K562 (cell line): ENCODE data around the gene C10orf105. TPM values are rescaled to one million over a fixed set of nuclear protein-coding genes. Genes with fewer than 3 reads are reported as not detected.

ENCODE experiments used
- ATAC-seq: fragments of 200-7000 bp; cut with Tn5 transposase; 3 replicates; pipeline ENCODE4 v1.9.1; 2020; ENCODE audit warnings: moderate library complexity
- BruUV-seq: library from RNA; stranded (reverse); fragments of 400-500 nt; replicated peaks from 2 replicates; lab custom pipeline; 2021; lab: Mats Ljungman, UMichigan
- CTCF ChIA-PET: fragments of 300-600 bp; formaldehyde crosslinking; extraction: SDS; loops from one replicate; lab custom pipeline; 2021; ENCODE audit warnings: low intra/inter-chr PET ratio; lab: Yijun Ruan, JAX
- POLR2A ChIA-PET: fragments of 300-600, 350-650 bp; sonication (Branson Sonifier 250); formaldehyde crosslinking; extraction: SDS; loops from one replicate; lab custom pipeline; 2021; ENCODE audit warnings: antibody characterized with exemption, inconsistent platforms; lab: Yijun Ruan, JAX
- DNase-seq, 4 experiments: peaks; one replicate each; pipeline versions ENCODE4 v3.0.0 to v3.0.0-alpha.2; 2011 to 2018; ENCODE audit warnings: low spot score in 3 of 4, mixed read lengths in 3 of 4; ENCODE audit errors: extremely low read depth in 1 of 4
- FAIRE-seq: peaks from 2 replicates; lab custom pipeline; 2011; peaks lifted over from hg19 to GRCh38; lab: Jason Lieb, UNC
- H2AFZ ChIP-seq: 2 replicates; pipeline ENCODE4 v1.6.0; 2011; ENCODE audit warnings: low read depth, low read length, control low read depth, inconsistent platforms
- H3K27ac ChIP-seq: fragments of 200-600 bp; 3 replicates; pipeline ENCODE4 v1.8.0; 2011; ENCODE audit warnings: low read depth, mild to moderate bottlenecking, control low read depth, inconsistent platforms, low read length, moderate library complexity, mixed read lengths; ENCODE audit errors: extremely low read depth
- H3K27me3 ChIP-seq, 2 experiments: fragments of 300-600 bp in 1 of 2; 2 replicates in 1 of 2; 3 replicates in 1 of 2; pipeline versions ENCODE4 v1.6.0 to v1.8.0; 2011; ENCODE audit warnings: inconsistent platforms in 2 of 2, low read length in 2 of 2, mild to moderate bottlenecking in 1 of 2, mixed read lengths in 1 of 2, moderate library complexity in 1 of 2; ENCODE audit not compliant: control insufficient read depth in 2 of 2, insufficient read depth in 2 of 2
- H3K36me3 ChIP-seq: fragments of 300-600 bp; 3 replicates; pipeline ENCODE4 v1.8.0; 2011; ENCODE audit warnings: mild to moderate bottlenecking, low read length, inconsistent platforms; ENCODE audit not compliant: control insufficient read depth, insufficient read depth
- H3K4me1 ChIP-seq, 2 experiments: fragments of 200-600 bp in 1 of 2; replicated peaks in 1 of 2; 2 replicates in 1 of 2; 3 replicates in 1 of 2; pipeline versions ENCODE4 v1.5.1 to v1.8.0; 2011; ENCODE audit warnings: inconsistent platforms in 2 of 2, low read length in 2 of 2, mild to moderate bottlenecking in 1 of 2, mixed read lengths in 1 of 2, moderate library complexity in 1 of 2; ENCODE audit not compliant: control insufficient read depth in 2 of 2, insufficient read depth in 2 of 2
- H3K4me2 ChIP-seq: 2 replicates; pipeline ENCODE4 v1.6.1; 2011; ENCODE audit warnings: low read length, control low read depth, inconsistent platforms, mixed read lengths; ENCODE audit not compliant: insufficient read depth
- H3K4me3 ChIP-seq: fragments of 200-600 bp; sonication (generic), shearing (Covaris generic); 2 replicates; pipeline ENCODE4 v1.5.1; 2016; ENCODE audit warnings: control low read depth, inconsistent platforms
- H3K79me2 ChIP-seq: fragments of 200-600 bp; 3 replicates; pipeline ENCODE4 v1.8.0; 2011; ENCODE audit warnings: low read length, inconsistent platforms; ENCODE audit not compliant: control insufficient read depth, insufficient read depth
- H3K9ac ChIP-seq, 2 experiments: 2 replicates each; pipeline versions ENCODE4 v1.6.0 to v1.6.1; 2011; ENCODE audit warnings: low read depth in 2 of 2, low read length in 2 of 2, control low read depth in 1 of 2, inconsistent platforms in 1 of 2, mild to moderate bottlenecking in 1 of 2, mixed read lengths in 1 of 2; ENCODE audit not compliant: insufficient read depth in 1 of 2
- H3K9me1 ChIP-seq: one replicate; pipeline ENCODE4 v1.6.0; 2011; ENCODE audit warnings: inconsistent platforms, mild to moderate bottlenecking, low read length, moderate library complexity; ENCODE audit not compliant: control insufficient read depth, insufficient read depth
- H3K9me3 ChIP-seq: replicated peaks from 2 replicates; pipeline ENCODE4 v1.5.1; 2011; ENCODE audit warnings: low read depth, low read length, inconsistent platforms; ENCODE audit not compliant: control insufficient read depth, insufficient read depth
- H4K20me1 ChIP-seq: replicated peaks from 2 replicates; pipeline ENCODE4 v1.6.1; 2011; ENCODE audit warnings: low read length, inconsistent platforms, mixed read lengths; ENCODE audit not compliant: control insufficient read depth, insufficient read depth
- DNMT1 ChIP-seq: fragments of 450-650 bp; IDR thresholded peaks from 2 replicates; pipeline ENCODE4 v1.6.1; 2016; ENCODE audit warnings: antibody characterized with exemption, mild to moderate bottlenecking
- FOXJ3 ChIP-seq: sonication (generic); formaldehyde crosslinking; IDR thresholded peaks from 2 replicates; pipeline ENCODE4 v1.4.0; 2020; ENCODE audit warnings: mild to moderate bottlenecking, missing genetic modification reagents
- MYNN ChIP-seq, 2 experiments: sonication (generic); formaldehyde crosslinking in 1 of 2; IDR thresholded peaks; 2 replicates each; pipeline versions ENCODE4 v1.5.0 to v1.6.1; 2016 to 2020; ENCODE audit warnings: antibody characterized with exemption in 1 of 2, missing genetic modification reagents in 1 of 2
- RAD21 ChIP-seq, 2 experiments: fragments of 250-450 bp in 1 of 2; fragments of 450-650 bp in 1 of 2; sonication (Bioruptor Pico) in 1 of 2; formaldehyde crosslinking in 1 of 2; IDR thresholded peaks in 1 of 2; conservative IDR thresholded peaks in 1 of 2; 2 replicates each; pipeline versions ENCODE4 v1.4.0 to v1.8.0; 2020 to 2022; ENCODE audit warnings: mild to moderate bottlenecking in 2 of 2, moderate library complexity in 1 of 2
- SRF ChIP-seq, 2 experiments: fragments of 250-450, 450-650 bp in 1 of 2; sonication (Bioruptor Pico) in 1 of 2; sonication (generic) in 1 of 2; formaldehyde crosslinking; IDR thresholded peaks; 2 replicates each; pipeline versions ENCODE4 v1.5.0 to v1.5.1; 2020 to 2022; ENCODE audit warnings: mild to moderate bottlenecking in 1 of 2, missing genetic modification reagents in 1 of 2
- ZFP1 ChIP-seq: fragments of 450-650 bp; formaldehyde crosslinking; IDR thresholded peaks from 2 replicates; pipeline ENCODE4 v1.4.0; 2020; ENCODE audit warnings: mild to moderate bottlenecking, mixed read lengths
- ZNF408 ChIP-seq: fragments of 250-450 bp; sonication (Bioruptor Pico); IDR thresholded peaks from 2 replicates; pipeline ENCODE4 v1.4.0; 2020; ENCODE audit warnings: low read depth, mild to moderate bottlenecking, moderate library complexity
- WGBS: fragments of 100-300 bp; shearing (Covaris generic); methylation state at CpG from one replicate; pipeline ENCODE4 v1.1.6; 2016; ENCODE audit warnings: low coverage, mixed read lengths; ENCODE audit not compliant: insufficient coverage; ENCODE audit errors: missing lambda C conversion rate; 5-methylcytosine and 5-hydroxymethylcytosine counted together
- in situ Hi-C: fragments of 300-500 bp; cut with MboI; formaldehyde crosslinking; loops from 4 replicates; pipeline ENCODE4 v1.15.0; 2018; ENCODE audit warnings: inconsistent platforms, mixed read lengths
- intact Hi-C: fragments of 100-400 bp; cut with micrococcal nuclease; formaldehyde crosslinking; loops from 2 replicates; pipeline ENCODE4 v1.14.2; 2022
- polyA plus RNA-seq, 8 experiments: library from polyadenylated mRNA; depleted of rRNA in 4 of 8; stranded (reverse) in 5 of 8; unstranded in 3 of 8; fragments of >200 nt; fragmentation: Nextera tagmentation in 2 of 8; fragmentation: Illumina TruSeq in 1 of 8; extraction: Ambion mirVana in 2 of 8; extraction: Trizol in 1 of 8; gene quantifications; 2 replicates each; pipeline versions ENCODE4 v1.2.1 to v1.2.3, GENCODE V29; 2011 to 2014; ENCODE audit warnings: inconsistent platforms in 1 of 8, missing spikeins in 1 of 8
- total RNA-seq, 7 experiments: library from RNA; depleted of rRNA in 6 of 7; stranded (reverse); fragments of >200 nt in 6 of 7; fragmentation: Illumina TruSeq in 2 of 7; extraction: Trizol in 2 of 7; gene quantifications; 2 replicates each; pipeline versions ENCODE4 v1.2.1 to v1.2.3, GENCODE V29; 2011 to 2021; ENCODE audit warnings: low replicate concordance in 1 of 7
- TF ChIP-seq, protein P1 (sequence below): fragments of 450-650 bp; IDR thresholded peaks from 2 replicates; pipeline ENCODE4 v1.6.1; 2014; ENCODE audit warnings: low read depth, mild to moderate bottlenecking, moderate library complexity, borderline replicate concordance
- TF ChIP-seq, protein P2 (sequence below): sonication (generic); formaldehyde crosslinking; IDR thresholded peaks from 2 replicates; pipeline ENCODE4 v1.5.0; 2020; ENCODE audit warnings: missing genetic modification reagents
- TF ChIP-seq, protein P3 (sequence below), 3 experiments: IDR thresholded peaks in 2 of 3; conservative IDR thresholded peaks in 1 of 3; 2 replicates each; pipeline ENCODE4 v1.5.1; 2011 to 2012; ENCODE audit warnings: low read length in 3 of 3, mild to moderate bottlenecking in 3 of 3, control low read depth in 2 of 3, improper control_type of control experiment in 1 of 3, inconsistent platforms in 1 of 3, low read depth in 1 of 3, mixed read lengths in 1 of 3, moderate library complexity in 1 of 3; ENCODE audit not compliant: insufficient read depth in 2 of 3

Gene C10orf105
- total and polyA plus RNA-seq, 9 of the 15 experiments (the other 6 are each of a cell fraction or from before 2014, with no cell fraction given) = 0.03 to 0.25 (median 0.04) TPM; not detected in 3

DNA sequence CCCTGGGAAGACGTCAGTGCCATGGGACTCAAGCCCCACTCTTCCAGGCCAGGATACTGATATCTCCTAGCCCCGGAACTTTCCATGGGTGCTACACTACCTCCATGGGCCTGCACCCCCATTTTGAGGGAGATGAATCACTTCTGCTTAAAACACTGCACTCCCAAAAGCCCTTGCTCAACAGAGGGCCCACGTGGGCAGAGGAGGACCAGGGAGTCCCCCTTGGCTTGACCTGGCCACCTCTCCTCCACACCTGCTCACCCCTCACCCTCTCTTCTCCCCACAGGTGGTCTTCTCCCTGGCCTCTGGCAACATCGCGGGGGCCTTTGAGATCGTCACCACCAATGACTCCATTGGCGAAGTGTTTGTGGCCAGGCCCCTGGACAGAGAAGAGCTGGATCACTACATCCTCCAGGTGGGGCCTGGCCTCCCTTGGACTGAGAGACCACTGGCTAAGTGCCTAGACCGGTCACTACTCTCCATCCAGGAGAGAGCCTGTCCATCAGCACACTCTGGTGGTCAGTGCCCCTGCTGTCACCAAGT lies 19.9 kb upstream of the C10orf105 start:
- Histone ChIP-seq H3K27me3 (no peaks in the 10 kb centered on the region), H2AFZ (no peak overlapping the region), H3K27ac (no peak overlapping the region), H4K20me1 (no peaks in the 10 kb centered on the region), H3K4me1 (peaks cover 18 to 32% of the 10 kb centered on the region in 2 experiments)
- WGBS = 37% methylated on average over 8 of the region's 8 CpGs
- POLR2A ChIA-PET = interaction anchor here (0.6 to 2.5 kb wide), 2 partner anchors 10 to 228 kb away, joined by 3 to 8 read pairs; no protein-coding TSS in a partner anchor
- FAIRE-seq (no peak), ATAC-seq (peak; percentile 17; the same call in 1 of the 3 replicates)
- TF ChIP-seq, protein P1, sequence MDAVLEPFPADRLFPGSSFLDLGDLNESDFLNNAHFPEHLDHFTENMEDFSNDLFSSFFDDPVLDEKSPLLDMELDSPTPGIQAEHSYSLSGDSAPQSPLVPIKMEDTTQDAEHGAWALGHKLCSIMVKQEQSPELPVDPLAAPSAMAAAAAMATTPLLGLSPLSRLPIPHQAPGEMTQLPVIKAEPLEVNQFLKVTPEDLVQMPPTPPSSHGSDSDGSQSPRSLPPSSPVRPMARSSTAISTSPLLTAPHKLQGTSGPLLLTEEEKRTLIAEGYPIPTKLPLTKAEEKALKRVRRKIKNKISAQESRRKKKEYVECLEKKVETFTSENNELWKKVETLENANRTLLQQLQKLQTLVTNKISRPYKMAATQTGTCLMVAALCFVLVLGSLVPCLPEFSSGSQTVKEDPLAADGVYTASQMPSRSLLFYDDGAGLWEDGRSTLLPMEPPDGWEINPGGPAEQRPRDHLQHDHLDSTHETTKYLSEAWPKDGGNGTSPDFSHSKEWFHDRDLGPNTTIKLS = no peak
- TF ChIP-seq ZNF408 (no peak), FOXJ3 (CRISPR knock-in tag) (no peak), ZFP1 (CRISPR knock-in tag) (no peak), SRF (CRISPR knock-in tag; IDR thresholded peaks at IDR 0.05) (no peak), DNMT1 (no peak), RAD21 (CRISPR knock-in tag; conservative IDR thresholded peaks at IDR 0.05 in 1 of 2, IDR thresholded peaks at IDR 0.05 in 1 of 2) (0 out of 4 replicates have a peak, but pooled peaks of 1 of the 2 experiments have one; percentile 25), MYNN (IDR thresholded peaks at IDR 0.05) (no peak), MYNN (CRISPR knock-in tag; IDR thresholded peaks at IDR 0.05) (no peak)
- TF ChIP-seq, protein P2, sequence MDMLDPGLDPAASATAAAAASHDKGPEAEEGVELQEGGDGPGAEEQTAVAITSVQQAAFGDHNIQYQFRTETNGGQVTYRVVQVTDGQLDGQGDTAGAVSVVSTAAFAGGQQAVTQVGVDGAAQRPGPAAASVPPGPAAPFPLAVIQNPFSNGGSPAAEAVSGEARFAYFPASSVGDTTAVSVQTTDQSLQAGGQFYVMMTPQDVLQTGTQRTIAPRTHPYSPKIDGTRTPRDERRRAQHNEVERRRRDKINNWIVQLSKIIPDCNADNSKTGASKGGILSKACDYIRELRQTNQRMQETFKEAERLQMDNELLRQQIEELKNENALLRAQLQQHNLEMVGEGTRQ (CRISPR knock-in tag) = no peak
- TF ChIP-seq, protein P3, sequence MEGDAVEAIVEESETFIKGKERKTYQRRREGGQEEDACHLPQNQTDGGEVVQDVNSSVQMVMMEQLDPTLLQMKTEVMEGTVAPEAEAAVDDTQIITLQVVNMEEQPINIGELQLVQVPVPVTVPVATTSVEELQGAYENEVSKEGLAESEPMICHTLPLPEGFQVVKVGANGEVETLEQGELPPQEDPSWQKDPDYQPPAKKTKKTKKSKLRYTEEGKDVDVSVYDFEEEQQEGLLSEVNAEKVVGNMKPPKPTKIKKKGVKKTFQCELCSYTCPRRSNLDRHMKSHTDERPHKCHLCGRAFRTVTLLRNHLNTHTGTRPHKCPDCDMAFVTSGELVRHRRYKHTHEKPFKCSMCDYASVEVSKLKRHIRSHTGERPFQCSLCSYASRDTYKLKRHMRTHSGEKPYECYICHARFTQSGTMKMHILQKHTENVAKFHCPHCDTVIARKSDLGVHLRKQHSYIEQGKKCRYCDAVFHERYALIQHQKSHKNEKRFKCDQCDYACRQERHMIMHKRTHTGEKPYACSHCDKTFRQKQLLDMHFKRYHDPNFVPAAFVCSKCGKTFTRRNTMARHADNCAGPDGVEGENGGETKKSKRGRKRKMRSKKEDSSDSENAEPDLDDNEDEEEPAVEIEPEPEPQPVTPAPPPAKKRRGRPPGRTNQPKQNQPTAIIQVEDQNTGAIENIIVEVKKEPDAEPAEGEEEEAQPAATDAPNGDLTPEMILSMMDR (IDR thresholded peaks at IDR 0.05 in 2 of 3, conservative IDR thresholded peaks at IDR 0.05 in 1 of 3; ENCODE audit: insufficient read depth in 2 of 3, low read depth in 1 of 3, low read length in 3 of 3) = peak in 1 of 3 experiments; percentile 22; a peak in 2 of 6 replicates
- TF ChIP-seq, all 486 proteins: peak for 2
- H3K9ac ChIP-seq = no peak overlapping the region; a peak in 1 of 4 replicates
- DNase-seq = no peak
- no peak overlapping the region for H3K4me2 ChIP-seq
- no peaks in the 10 kb centered on the region for H3K9me1 ChIP-seq
- H3K36me3 ChIP-seq = no peaks in the 10 kb centered on the region
- BruUV-seq = no TSS peak
- H3K79me2 ChIP-seq = no peaks in the 10 kb centered on the region
- no peaks in the 10 kb centered on the region for H3K9me3 ChIP-seq
- intact Hi-C loops (no loop called here), in situ Hi-C loops (no loop called here)
- CTCF ChIA-PET = no interaction called here
- H3K4me3 ChIP-seq = no peak overlapping the region
